ENCODE data around the gene TMEM163.

GRCh38 chr2:134727385-134727784, 8.6 kb upstream of the TMEM163 start:
- TF ChIP-seq POLR2A (IDR thresholded peaks at IDR 0.05; ENCODE audit: low read length) (no peak), GATA1 (IDR thresholded peaks at IDR 0.05; ENCODE audit: low read depth, low read length) (no peak)
